AG04450 (cell line): ENCODE measurements around the gene SAGE1. TPM values are rescaled to one million over a fixed set of nuclear protein-coding genes. Genes with fewer than 3 reads are reported as not detected.

Source experiments
- CTCF ChIA-PET: fragments of 300-600, 350-600 bp; formaldehyde crosslinking; extraction: SDS; loops from one replicate; lab custom pipeline; 2022; ENCODE audit warnings: antibody characterized with exemption, inconsistent platforms; lab: Charles Lee
- POLR2A ChIA-PET: fragments of 350-600 bp; formaldehyde crosslinking; extraction: SDS; loops from one replicate; lab custom pipeline; 2021; ENCODE audit warnings: antibody characterized with exemption, inconsistent platforms; lab: Yijun Ruan, JAX
- DNase-seq: peaks from one replicate; pipeline ENCODE4 v3.0.0-alpha.2; 2011; ENCODE audit warnings: low read depth, low spot score
- H3K27ac ChIP-seq: one replicate; pipeline ENCODE4 v1.5.1; 2012; ENCODE audit warnings: low read depth, low read length, control low read depth
- H3K27me3 ChIP-seq: one replicate; pipeline ENCODE4 v1.6.0; 2012; ENCODE audit warnings: low read length; ENCODE audit not compliant: control insufficient read depth, insufficient read depth
- H3K4me3 ChIP-seq: 2 replicates; pipeline ENCODE4 v1.5.1; 2011; ENCODE audit warnings: mild to moderate bottlenecking, low read depth, low read length, control low read depth
- H3K9me3 ChIP-seq: 2 replicates; pipeline ENCODE4 v1.5.1; 2012; ENCODE audit warnings: low read length; ENCODE audit not compliant: control insufficient read depth, insufficient read depth
- CTCF ChIP-seq: IDR thresholded peaks from 2 replicates; pipeline ENCODE4 v1.5.1; 2011; ENCODE audit warnings: low read depth, low read length, control low read depth, inconsistent platforms
- polyA plus RNA-seq: library from polyadenylated mRNA; depleted of rRNA; stranded (reverse); fragments of >200 nt; gene quantifications from 2 replicates; pipeline ENCODE4 v1.2.3, GENCODE V29; 2011; rRNA removed

Gene SAGE1
- polyA plus RNA-seq, 1 experiment, result not detected

GRCh38 chrX:135931644-135932487 lies 38.4 kb downstream of the SAGE1 start:
- Histone ChIP-seq H3K4me3 (no peak overlapping the region), H3K27ac (no peak overlapping the region), H3K9me3 (no peaks in the 10 kb centered on the region), H3K27me3 (no peaks in the 10 kb centered on the region)
- CTCF ChIA-PET, result interaction anchor here (0.6 to 2.4 kb wide), 5 partner anchors 12 to 447 kb away, joined by 3 to 10 read pairs (median 4); no protein-coding TSS in a partner anchor
- DNase-seq, result no peak
- peak; percentile 65 for TF ChIP-seq CTCF
- POLR2A ChIA-PET, result no interaction called here

- H3K9me3 ChIP-seq, result no peaks in the 10 kb centered on the region
- POLR2A ChIA-PET, result no interaction called here
- no peak overlapping the region for H3K27ac ChIP-seq
- H3K27me3 ChIP-seq, result no peaks in the 10 kb centered on the region
- no peak for DNase-seq
- no peak overlapping the region for H3K4me3 ChIP-seq
- CTCF ChIA-PET, result no interaction called here
- TF ChIP-seq CTCF, result no peak
These were observed 51.0 kb downstream of the SAGE1 start for GRCh38 chrX:135944486-135944885.

- CTCF ChIA-PET, result no interaction called here
- no peak for DNase-seq
- TF ChIP-seq CTCF, result no peak
- H3K4me3 ChIP-seq, result no peak overlapping the region
- no peaks in the 10 kb centered on the region for H3K9me3 ChIP-seq
- H3K27me3 ChIP-seq, result no peaks in the 10 kb centered on the region
- H3K27ac ChIP-seq, result no peak overlapping the region
- POLR2A ChIA-PET, result no interaction called here
These were observed 57.8 kb downstream of the SAGE1 start for GRCh38 chrX:135951291-135951690.

Other genes starting within 250 kb of the SAGE1 start
- gene CT45A1, start 180.1 kb upstream of the SAGE1 start, polyA plus RNA-seq, result not detected in 2 replicates
- gene CT45A3, start 125.5 kb upstream of the SAGE1 start, polyA plus RNA-seq, result not detected in 2 replicates
- not detected in 2 replicates for gene CT45A5, start 108.2 kb upstream of the SAGE1 start, polyA plus RNA-seq
- not detected in 2 replicates for gene CT45A6, start 90.9 kb upstream of the SAGE1 start, polyA plus RNA-seq
- gene CT45A2, start 73.7 kb upstream of the SAGE1 start, polyA plus RNA-seq, result not detected in 2 replicates
- gene CT45A7, start 56.4 kb upstream of the SAGE1 start, polyA plus RNA-seq, result not detected in 2 replicates
- not detected in 2 replicates for gene CT45A8, start 39.2 kb upstream of the SAGE1 start, polyA plus RNA-seq
- gene CT45A9, start 21.9 kb upstream of the SAGE1 start, polyA plus RNA-seq, result not detected in 2 replicates
- not detected in 2 replicates for gene CT45A10, start 272 bp upstream of the SAGE1 start, polyA plus RNA-seq
- 16.7 and 23.3 TPM in 2 replicates for gene MMGT1, start 80.3 kb downstream of the SAGE1 start, polyA plus RNA-seq
- 10.7 and 14.7 TPM in 2 replicates for gene SLC9A6, start 91.7 kb downstream of the SAGE1 start, polyA plus RNA-seq